Glutamatergic neuron (in vitro differentiated cells): Measurements from ENCODE around the gene ABCC11. TPM values are rescaled to one million over a fixed set of nuclear protein-coding genes. Genes with fewer than 3 reads are reported as not detected.

ENCODE experiments used
- DNase-seq: peaks from one replicate; pipeline ENCODE4 v3.0.0; 2022
- H3K27ac Mint-ChIP-seq: one replicate; pipeline ENCODE4 v1.8.0; 2020; ENCODE audit warnings: mild to moderate bottlenecking, mixed read lengths, inconsistent platforms; ENCODE audit not compliant: unreplicated experiment
- H3K27me3 Mint-ChIP-seq: one replicate; pipeline ENCODE4 v1.8.0; 2020; ENCODE audit warnings: mild to moderate bottlenecking, moderate library complexity, mixed read lengths, inconsistent platforms; ENCODE audit not compliant: unreplicated experiment
- H3K36me3 Mint-ChIP-seq: one replicate; pipeline ENCODE4 v1.8.0; 2020; ENCODE audit warnings: mild to moderate bottlenecking, mixed read lengths, inconsistent platforms; ENCODE audit not compliant: unreplicated experiment
- H3K4me1 Mint-ChIP-seq: one replicate; pipeline ENCODE4 v1.8.0; 2020; ENCODE audit warnings: mild to moderate bottlenecking, low read depth, mixed read lengths, inconsistent platforms; ENCODE audit not compliant: unreplicated experiment
- H3K4me3 Mint-ChIP-seq: one replicate; pipeline ENCODE4 v1.8.0; 2020; ENCODE audit warnings: mild to moderate bottlenecking, mixed read lengths, inconsistent platforms; ENCODE audit not compliant: unreplicated experiment
- H3K9me3 Mint-ChIP-seq: one replicate; pipeline ENCODE4 v1.8.0; 2020; ENCODE audit warnings: mild to moderate bottlenecking, moderate library complexity, mixed read lengths, inconsistent platforms; ENCODE audit not compliant: unreplicated experiment
- total RNA-seq: library from RNA; stranded (reverse); fragmentation: NEBNext Ultra II Directional; extraction: Animal tissue kit (Norgen Biotek cat#: 25700); gene quantifications from one replicate; pipeline ENCODE4 v1.2.1, GENCODE V29; 2021; ENCODE audit not compliant: unreplicated experiment
- TF ChIP-seq, protein P1 (sequence below): fragments of 200-600 bp; sonication (generic); IDR thresholded peaks from one replicate; pipeline ENCODE4 v1.5.0; 2021; ENCODE audit not compliant: partially characterized antibody, unreplicated experiment

Gene ABCC11
- total RNA-seq, 1 donor from 2014 or later: not detected

DNA sequence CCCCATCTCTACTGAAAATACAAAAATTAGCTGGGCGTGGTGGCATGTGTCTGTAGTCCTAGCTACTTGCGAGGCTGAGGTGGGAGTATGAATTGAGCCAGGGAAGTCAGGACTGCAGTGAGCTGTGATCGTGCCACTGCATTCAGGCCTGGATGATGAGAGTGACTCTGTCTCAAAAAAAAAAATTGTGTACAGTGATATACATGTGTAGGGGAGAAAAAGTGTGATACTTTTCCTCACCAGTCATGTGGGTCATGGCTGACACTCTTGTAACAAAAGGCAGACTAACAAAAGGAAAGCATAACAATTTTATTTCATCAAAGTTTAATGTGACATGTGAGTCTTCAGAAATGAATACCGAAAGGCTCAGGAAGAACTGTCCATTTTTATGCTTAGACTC is 89.5 kb downstream of the ABCC11 start:
- DNase-seq: no peak
- TF ChIP-seq, protein P1, sequence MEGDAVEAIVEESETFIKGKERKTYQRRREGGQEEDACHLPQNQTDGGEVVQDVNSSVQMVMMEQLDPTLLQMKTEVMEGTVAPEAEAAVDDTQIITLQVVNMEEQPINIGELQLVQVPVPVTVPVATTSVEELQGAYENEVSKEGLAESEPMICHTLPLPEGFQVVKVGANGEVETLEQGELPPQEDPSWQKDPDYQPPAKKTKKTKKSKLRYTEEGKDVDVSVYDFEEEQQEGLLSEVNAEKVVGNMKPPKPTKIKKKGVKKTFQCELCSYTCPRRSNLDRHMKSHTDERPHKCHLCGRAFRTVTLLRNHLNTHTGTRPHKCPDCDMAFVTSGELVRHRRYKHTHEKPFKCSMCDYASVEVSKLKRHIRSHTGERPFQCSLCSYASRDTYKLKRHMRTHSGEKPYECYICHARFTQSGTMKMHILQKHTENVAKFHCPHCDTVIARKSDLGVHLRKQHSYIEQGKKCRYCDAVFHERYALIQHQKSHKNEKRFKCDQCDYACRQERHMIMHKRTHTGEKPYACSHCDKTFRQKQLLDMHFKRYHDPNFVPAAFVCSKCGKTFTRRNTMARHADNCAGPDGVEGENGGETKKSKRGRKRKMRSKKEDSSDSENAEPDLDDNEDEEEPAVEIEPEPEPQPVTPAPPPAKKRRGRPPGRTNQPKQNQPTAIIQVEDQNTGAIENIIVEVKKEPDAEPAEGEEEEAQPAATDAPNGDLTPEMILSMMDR: no peak
- Mint-ChIP-seq H3K27me3 (peaks cover 4% of the 10 kb centered on the region), H3K4me3 (no peak overlapping the region), H3K4me1 (peaks cover 9% of the 10 kb centered on the region), H3K27ac (no peak overlapping the region), H3K9me3 (no peaks in the 10 kb centered on the region), H3K36me3 (no peaks in the 10 kb centered on the region)

DNA sequence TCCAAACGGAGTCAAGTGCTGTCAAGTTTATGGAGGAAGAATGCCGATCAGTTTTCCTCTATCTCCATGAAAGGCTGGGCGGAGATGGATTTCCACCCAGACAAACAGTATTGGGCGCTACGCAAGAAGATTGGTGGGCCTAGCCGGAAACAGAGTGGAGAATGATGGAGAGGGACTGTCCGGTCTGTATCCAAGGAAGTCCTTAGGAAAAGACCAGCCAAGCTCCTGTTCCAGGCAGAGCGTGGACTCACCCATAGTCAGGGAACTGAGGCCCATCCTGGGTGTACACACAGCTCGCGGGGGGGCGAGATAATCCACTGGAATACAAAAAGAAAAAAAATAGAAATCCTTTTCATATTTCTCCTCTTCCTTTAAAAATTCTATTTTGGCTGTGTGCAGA is 90.0 kb downstream of the ABCC11 start:
- Mint-ChIP-seq H3K4me1 (peaks cover 9% of the 10 kb centered on the region), H3K36me3 (no peaks in the 10 kb centered on the region), H3K27ac (no peak overlapping the region), H3K9me3 (no peaks in the 10 kb centered on the region), H3K4me3 (no peak overlapping the region), H3K27me3 (peaks cover 4% of the 10 kb centered on the region)
- TF ChIP-seq, protein P1: no peak
- DNase-seq: no peak

DNA sequence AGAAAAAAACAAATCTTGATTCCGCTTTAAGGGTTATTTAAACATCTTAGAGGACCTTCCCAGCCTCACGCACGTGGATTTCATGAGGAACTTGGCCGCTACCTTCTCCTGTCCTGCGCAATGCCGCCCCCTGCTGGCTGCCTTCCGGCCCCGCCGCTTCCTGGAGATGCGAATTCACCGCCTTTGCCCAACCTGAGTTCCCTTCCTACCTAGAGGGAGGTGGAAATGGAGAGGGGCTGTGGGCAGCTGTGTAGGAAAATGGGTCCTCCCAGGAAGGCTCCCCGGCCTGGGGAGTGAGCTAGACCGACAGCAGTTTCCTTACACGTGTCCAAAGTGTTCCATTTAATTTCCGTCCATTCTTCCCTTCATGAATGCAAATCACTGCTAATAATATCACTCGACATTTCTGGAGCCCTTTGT is 90.5 kb downstream of the ABCC11 start:
- H3K4me1 Mint-ChIP-seq: peaks cover 4% of the 10 kb centered on the region

DNA sequence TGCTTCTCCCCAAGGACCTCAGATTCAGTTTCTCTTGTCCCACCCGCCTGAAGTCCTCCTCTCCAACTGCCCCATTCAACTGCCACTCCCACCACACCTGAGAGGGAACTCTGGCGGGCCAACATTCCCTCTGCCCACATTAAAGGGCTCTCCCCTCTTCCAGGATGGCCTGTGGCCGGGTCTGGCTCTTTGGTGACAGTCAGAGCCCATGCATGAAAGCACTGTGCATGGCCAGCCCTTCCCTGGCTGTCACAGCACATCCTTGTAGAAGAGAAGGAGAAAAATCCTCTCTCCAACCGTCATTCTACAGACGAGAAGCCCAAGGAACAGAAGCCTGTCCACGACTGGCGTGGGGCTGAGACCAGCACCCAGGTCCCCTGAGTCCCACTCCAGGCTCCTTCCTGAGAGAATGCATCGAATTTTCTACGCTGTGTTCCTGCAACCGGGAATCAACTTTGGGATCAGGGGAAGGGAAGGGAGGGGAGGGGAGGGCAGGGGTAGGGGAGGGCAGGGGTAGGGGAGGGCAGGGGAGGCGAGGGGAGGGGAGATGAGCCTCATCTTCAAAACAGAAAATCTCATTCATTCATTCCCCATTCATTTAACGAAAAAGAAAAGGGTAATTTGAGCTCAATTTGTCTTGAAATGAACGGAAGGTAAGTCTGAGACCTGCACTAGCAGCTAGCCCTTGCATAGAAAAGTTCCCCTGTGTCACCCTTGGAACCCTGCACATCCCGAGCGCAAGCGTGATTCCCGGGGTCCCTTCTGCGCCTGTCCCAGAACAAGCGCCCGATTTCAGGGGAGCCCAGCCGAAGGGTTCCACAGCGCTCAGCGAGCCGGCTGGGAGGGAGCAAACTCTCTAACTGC is 91.2 kb downstream of the ABCC11 start, which contains the start of gene ABCC12:
TSS of gene ABCC12 (minus strand) at position 68 of the 864 bp plus-strand sequence. CDS start 9,569 bp downstream, outside the sequence.
- Mint-ChIP-seq H3K27ac (no peak within 1 kb of the TSS), H3K9me3 (no peaks in the 10 kb centered on the region), H3K4me3 (no peak within 1 kb of the TSS), H3K36me3 (no peaks in the 10 kb centered on the region), H3K4me1 (no peaks in the 10 kb centered on the region), H3K27me3 (peaks cover 4% of the 10 kb centered on the region)
- TF ChIP-seq, protein P1: no peak
- DNase-seq: no peak

More for the DNA sequence above, 90.5 kb downstream of the ABCC11 start:
- Mint-ChIP-seq H3K27ac (no peak overlapping the region), H3K9me3 (no peaks in the 10 kb centered on the region), H3K36me3 (no peaks in the 10 kb centered on the region), H3K4me3 (no peak overlapping the region), H3K27me3 (peaks cover 4% of the 10 kb centered on the region)
- TF ChIP-seq, protein P1: peak; percentile 98
- peak; percentile 95 for DNase-seq

DNA sequence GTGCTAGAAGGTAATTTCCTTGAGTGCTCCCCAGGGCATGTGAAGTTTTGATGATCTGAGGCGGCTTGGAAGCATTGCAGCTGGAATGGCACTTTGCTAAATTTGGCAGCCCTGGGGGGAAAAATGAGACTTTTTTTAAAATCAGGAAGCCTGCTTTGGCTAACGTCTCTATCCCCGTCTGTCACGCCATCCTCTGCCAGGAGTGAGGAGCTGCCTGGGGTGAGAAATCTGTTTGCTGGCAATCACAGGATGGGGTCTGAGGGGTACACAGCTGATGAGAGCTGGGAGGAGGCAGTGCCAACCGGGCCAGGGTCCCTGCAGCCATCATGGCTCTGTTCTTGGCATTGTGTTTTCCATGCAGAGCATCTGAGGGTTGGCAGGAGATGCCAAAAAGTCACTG is 93.6 kb downstream of the ABCC11 start:
- DNase-seq: no peak
- Mint-ChIP-seq H3K36me3 (no peaks in the 10 kb centered on the region), H3K4me1 (no peaks in the 10 kb centered on the region), H3K4me3 (no peak overlapping the region), H3K27ac (no peak overlapping the region), H3K27me3 (peaks cover 4% of the 10 kb centered on the region), H3K9me3 (no peaks in the 10 kb centered on the region)
- TF ChIP-seq, protein P1: no peak
